Thyroid gland (tissue), 4 donors: ENCODE data around the gene FOXN3. TPM values are rescaled to one million over a fixed set of nuclear protein-coding genes. Genes with fewer than 3 reads are reported as not detected.

Experiments
- DNase-seq, 2 donors: peaks; one replicate each; pipeline ENCODE4 v3.0.0-alpha.2; 2019
- H3K27ac ChIP-seq, 3 donors: fragments of 200-600 bp; sonication (generic); 1 replicate in 2 of 3; 2 replicates in 1 of 3; pipeline ENCODE4 v1.5.1; 2016 to 2019; ENCODE audit warnings: mild to moderate bottlenecking in 1 of 3, moderate library complexity in 1 of 3
- H3K27me3 ChIP-seq: fragments of 200-600 bp; sonication (generic); one replicate; pipeline ENCODE4 v1.5.1; 2019
- H3K36me3 ChIP-seq, 2 donors: fragments of 200-600 bp; sonication (generic); one replicate each; pipeline ENCODE4 v1.5.1; 2016 to 2019
- H3K4me1 ChIP-seq, 2 donors: fragments of 200-600 bp; sonication (generic); one replicate each; pipeline ENCODE4 v1.5.1; 2017 to 2019
- H3K4me3 ChIP-seq, 3 donors: fragments of 200-600 bp; sonication (generic); replicated peaks in 1 of 3; 1 replicate in 2 of 3; 2 replicates in 1 of 3; pipeline ENCODE4 v1.5.1; 2016; ENCODE audit warnings: mild to moderate bottlenecking in 1 of 3
- H3K9me3 ChIP-seq: fragments of 200-600 bp; sonication (generic); one replicate; pipeline ENCODE4 v1.5.1; 2017
- POLR2A ChIP-seq, 2 donors: fragments of 450-650 bp; IDR thresholded peaks; one replicate each; pipeline ENCODE4 v1.6.1; 2017; ENCODE audit warnings: antibody characterized with exemption in 2 of 2, mild to moderate bottlenecking in 2 of 2, moderate library complexity in 1 of 2
- WGBS, 2 donors: methylation state at CpG; one replicate each; pipeline ENCODE4 v1.1.5; 2017; 5-methylcytosine and 5-hydroxymethylcytosine counted together
- intact Hi-C: fragments of 100-400 bp; cut with DNase I; formaldehyde crosslinking; loops from one replicate; pipeline ENCODE4 v1.15.1; 2023
- total RNA-seq, 4 donors: library from RNA; depleted of rRNA; stranded (reverse); fragments of >200 nt; gene quantifications; one replicate each; pipeline ENCODE4 v1.2.3, GENCODE V29; 2016
- TF ChIP-seq, protein P1 (sequence below), 6 experiments: fragments of 200-600 bp in 3 of 6; fragments of 450-650 bp in 3 of 6; sonication (generic) in 3 of 6; IDR thresholded peaks; one replicate each; pipeline ENCODE4 v1.5.1; 2016 to 2019; ENCODE audit warnings: antibody characterized with exemption in 6 of 6, mild to moderate bottlenecking in 2 of 6, inconsistent platforms in 1 of 6, moderate library complexity in 1 of 6

FOXN3 gene
- total RNA-seq, 4 donors from 2014 or later: 38.7 to 70.1 (median 43.1) TPM

DNA sequence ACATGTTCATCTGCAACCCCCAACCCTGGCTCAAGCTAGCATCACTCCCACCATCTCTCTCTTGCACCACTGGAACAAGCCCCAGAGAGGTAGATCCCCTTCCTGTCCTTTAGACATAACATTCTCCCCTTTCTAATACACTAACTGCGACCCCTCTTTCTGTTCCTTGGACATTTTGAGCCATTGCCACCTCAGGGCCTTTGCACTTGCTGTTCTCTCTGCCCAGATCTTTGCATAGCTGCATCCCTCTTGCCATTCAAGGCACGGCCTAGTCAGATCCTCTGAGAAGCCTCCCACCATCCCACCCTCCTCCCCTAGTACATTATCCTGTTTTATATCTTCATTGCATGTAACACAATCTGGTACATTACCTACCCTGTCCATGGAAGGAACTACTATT lies 16.5 kb downstream of the FOXN3 start:
- TF ChIP-seq, protein P1, sequence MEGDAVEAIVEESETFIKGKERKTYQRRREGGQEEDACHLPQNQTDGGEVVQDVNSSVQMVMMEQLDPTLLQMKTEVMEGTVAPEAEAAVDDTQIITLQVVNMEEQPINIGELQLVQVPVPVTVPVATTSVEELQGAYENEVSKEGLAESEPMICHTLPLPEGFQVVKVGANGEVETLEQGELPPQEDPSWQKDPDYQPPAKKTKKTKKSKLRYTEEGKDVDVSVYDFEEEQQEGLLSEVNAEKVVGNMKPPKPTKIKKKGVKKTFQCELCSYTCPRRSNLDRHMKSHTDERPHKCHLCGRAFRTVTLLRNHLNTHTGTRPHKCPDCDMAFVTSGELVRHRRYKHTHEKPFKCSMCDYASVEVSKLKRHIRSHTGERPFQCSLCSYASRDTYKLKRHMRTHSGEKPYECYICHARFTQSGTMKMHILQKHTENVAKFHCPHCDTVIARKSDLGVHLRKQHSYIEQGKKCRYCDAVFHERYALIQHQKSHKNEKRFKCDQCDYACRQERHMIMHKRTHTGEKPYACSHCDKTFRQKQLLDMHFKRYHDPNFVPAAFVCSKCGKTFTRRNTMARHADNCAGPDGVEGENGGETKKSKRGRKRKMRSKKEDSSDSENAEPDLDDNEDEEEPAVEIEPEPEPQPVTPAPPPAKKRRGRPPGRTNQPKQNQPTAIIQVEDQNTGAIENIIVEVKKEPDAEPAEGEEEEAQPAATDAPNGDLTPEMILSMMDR (IDR thresholded peaks at IDR 0.05): no peak
- no peak for TF ChIP-seq POLR2A (IDR thresholded peaks at IDR 0.05)
- DNase-seq: no peak
- WGBS, 2 donors: 94 to 97% methylated on average over 2 of the region's 2 CpGs
- intact Hi-C loops: no loop called here
- Histone ChIP-seq H3K27me3 (no peaks in the 10 kb centered on the region), H3K36me3 (no peaks in the 10 kb centered on the region), H3K27ac (no peak overlapping the region), H3K4me3 (no peak overlapping the region), H3K4me1 (peaks cover 7 to 8% of the 10 kb centered on the region in 2 donors), H3K9me3 (no peaks in the 10 kb centered on the region)

GRCh38 chr14:89399594-89400068 lies 17.4 kb downstream of the FOXN3 start:
- Histone ChIP-seq H3K27me3 (no peaks in the 10 kb centered on the region), H3K9me3 (no peaks in the 10 kb centered on the region), H3K4me3 (no peak overlapping the region), H3K36me3 (no peaks in the 10 kb centered on the region), H3K4me1 (peaks cover 7 to 8% of the 10 kb centered on the region in 2 donors), H3K27ac (peak overlapping the region in 1 of 3 donors; percentile 19)
- WGBS, 2 donors: 16 to 29% methylated on average over 10 of the region's 10 CpGs
- TF ChIP-seq POLR2A (IDR thresholded peaks at IDR 0.05): no peak
- TF ChIP-seq, protein P1 (IDR thresholded peaks at IDR 0.05): no peak
- intact Hi-C loops: no loop called here
- DNase-seq: peak; percentile 48 to 61

DNA sequence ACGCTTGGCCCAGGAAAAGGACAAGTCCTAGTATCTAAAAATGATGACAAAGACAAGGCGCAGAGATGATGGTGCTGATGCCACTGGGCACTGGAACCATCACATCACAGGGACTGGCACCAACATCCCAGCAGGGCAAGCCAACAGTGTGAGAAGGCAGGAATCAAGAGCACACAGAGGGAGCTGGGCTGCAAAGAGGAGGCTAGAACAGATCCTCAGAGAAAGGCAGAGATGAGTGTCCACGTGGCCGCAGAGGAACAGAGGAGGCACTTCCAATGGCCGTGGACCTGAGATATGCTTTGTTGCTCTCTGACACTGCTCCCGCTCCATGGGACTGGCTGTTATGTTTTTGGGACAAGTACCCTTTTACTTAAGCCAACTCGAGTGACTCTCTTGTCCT lies 17.9 kb downstream of the FOXN3 start:
- DNase-seq: peak; percentile 39 to 55
- peaks cover 7 to 10% of the 10 kb centered on the region in 2 donors for H3K4me1 ChIP-seq
- no peaks in the 10 kb centered on the region for H3K9me3 ChIP-seq
- no peaks in the 10 kb centered on the region for H3K36me3 ChIP-seq
- no peaks in the 10 kb centered on the region for H3K27me3 ChIP-seq
- no peak overlapping the region for H3K4me3 ChIP-seq
- 37 to 48% methylated on average over 7 of the region's 7 CpGs for WGBS, 2 donors
- intact Hi-C loops: no loop called here
- no peak for TF ChIP-seq POLR2A (IDR thresholded peaks at IDR 0.05)
- TF ChIP-seq, protein P1 (IDR thresholded peaks at IDR 0.05): no peak
- H3K27ac ChIP-seq: peak overlapping the region in 1 of 3 donors; percentile 10

DNA sequence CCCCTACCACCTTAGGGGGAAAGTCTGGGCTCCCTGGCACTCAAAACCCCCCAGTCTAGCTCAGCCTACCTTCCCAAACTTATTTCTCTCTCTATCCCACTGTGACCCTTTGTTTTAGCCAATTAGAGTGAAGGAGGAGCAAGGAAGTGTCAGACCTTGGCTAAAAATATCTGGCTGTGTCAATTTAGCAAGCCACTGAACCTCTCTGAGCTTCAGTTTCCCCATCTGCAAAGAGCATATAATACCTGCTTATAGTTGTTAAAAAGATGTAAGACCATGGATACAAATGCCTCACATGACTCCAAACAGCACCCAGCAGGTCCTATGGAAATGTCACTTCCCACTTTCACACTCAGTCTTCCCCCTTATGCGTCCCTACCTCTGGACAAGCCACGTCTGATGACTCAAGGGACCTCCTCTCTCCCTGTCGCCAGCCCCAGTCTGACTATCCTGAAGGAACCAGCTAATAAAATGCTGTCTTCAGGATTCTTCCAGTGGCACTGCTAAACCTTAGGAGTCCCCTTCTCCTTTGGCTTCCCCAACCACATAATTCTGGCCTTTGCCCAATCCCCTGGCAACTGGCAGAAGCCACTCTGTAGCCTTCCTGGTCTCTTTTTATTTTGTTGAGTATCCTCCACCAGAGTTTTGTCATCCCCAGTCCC lies 19.3 kb downstream of the FOXN3 start:
- no peak for DNase-seq
- no peaks in the 10 kb centered on the region for H3K9me3 ChIP-seq
- WGBS, 2 donors: 91 to 95% methylated on average over 3 of the region's 3 CpGs
- no peak overlapping the region for H3K27ac ChIP-seq
- TF ChIP-seq POLR2A (IDR thresholded peaks at IDR 0.05): no peak
- TF ChIP-seq, protein P1 (IDR thresholded peaks at IDR 0.05): no peak
- intact Hi-C loops: no loop called here
- H3K27me3 ChIP-seq: no peaks in the 10 kb centered on the region
- H3K4me3 ChIP-seq: no peak overlapping the region
- no peaks in the 10 kb centered on the region for H3K36me3 ChIP-seq
- peaks cover 7 to 10% of the 10 kb centered on the region in 2 donors for H3K4me1 ChIP-seq

DNA sequence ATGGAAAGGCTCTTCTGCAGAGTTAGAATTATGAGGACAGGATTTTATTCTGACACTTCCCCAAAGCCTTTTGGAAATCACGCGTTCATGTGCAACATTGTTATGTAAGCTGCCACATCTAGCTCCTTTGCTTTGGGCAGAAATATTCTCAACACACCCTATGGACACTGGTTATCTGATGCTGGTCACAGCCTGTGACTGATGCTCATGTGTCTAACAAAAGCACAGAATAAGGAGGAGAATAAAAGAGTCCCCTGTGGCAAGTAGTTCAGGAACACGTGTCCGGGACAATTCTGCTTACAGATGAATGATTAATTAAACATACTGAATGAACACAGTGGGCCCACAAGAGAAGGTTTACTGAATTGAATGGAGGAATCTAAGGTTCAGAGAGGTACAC lies 22.1 kb downstream of the FOXN3 start:
- H3K4me1 ChIP-seq: peaks cover 7% of the 10 kb centered on the region in 2 donors
- intact Hi-C loops: no loop called here
- TF ChIP-seq, protein P1 (IDR thresholded peaks at IDR 0.05): no peak
- TF ChIP-seq POLR2A (IDR thresholded peaks at IDR 0.05): no peak
- no peaks in the 10 kb centered on the region for H3K27me3 ChIP-seq
- H3K9me3 ChIP-seq: no peaks in the 10 kb centered on the region
- WGBS, 2 donors: 78 to 87% methylated on average over 4 of the region's 4 CpGs
- no peak overlapping the region for H3K4me3 ChIP-seq
- no peaks in the 10 kb centered on the region for H3K36me3 ChIP-seq
- no peak for DNase-seq
- H3K27ac ChIP-seq: no peak overlapping the region
